ENCODE results near the gene LAMB3.

The LAMB3 gene

DNA sequence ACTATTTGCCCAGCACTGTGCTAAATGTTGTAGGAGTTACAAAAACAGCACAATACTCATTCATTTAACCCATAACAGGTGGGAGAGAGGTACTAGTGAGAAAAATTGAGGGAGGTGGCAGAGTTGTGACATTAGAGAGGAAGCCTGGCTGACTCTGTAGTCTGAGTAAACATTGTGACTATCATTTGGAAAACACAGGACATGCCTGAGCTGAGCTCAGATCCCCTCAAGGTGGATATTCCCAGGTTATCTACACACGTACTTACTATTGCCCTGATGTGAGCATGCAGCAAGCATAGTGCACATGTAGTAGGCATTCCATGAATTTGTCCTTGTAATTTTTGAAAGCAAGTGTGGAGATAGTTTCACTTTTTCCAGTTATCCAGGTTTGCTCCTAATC, 57.8 kb downstream of the LAMB3 start:
- no peak for DNase-seq

- DNase-seq = no peak
These were observed 58.5 kb downstream of the LAMB3 start for GRCh38 chr1:209593747-209594146.

DNA sequence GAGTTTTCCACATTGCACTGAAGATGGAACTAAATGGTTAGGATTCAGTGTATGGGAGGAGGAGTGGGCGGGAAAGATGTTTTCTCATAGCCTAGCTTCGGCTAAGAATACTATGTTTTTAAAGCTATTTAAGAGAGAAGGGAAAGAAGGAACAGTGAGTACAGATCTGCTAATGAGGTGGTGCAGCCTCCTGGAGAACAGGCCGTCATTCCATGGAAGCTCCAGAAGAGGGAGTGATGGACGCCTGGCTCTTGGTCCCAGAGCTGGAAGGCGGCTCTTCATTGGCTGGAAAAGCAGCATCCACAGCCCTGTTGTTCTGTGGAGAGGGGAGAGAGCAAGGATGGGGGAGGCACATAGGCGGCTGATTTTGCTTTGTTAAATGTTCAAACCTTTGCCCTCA, 61.8 kb downstream of the LAMB3 start:
- peak; percentile 20 for DNase-seq

- no peak for DNase-seq
These were observed 62.4 kb downstream of the LAMB3 start for GRCh38 chr1:209589863-209590262.

GRCh38 chr1:209589440-209589839, 62.8 kb downstream of the LAMB3 start:
- peak; percentile 11 for DNase-seq

DNA sequence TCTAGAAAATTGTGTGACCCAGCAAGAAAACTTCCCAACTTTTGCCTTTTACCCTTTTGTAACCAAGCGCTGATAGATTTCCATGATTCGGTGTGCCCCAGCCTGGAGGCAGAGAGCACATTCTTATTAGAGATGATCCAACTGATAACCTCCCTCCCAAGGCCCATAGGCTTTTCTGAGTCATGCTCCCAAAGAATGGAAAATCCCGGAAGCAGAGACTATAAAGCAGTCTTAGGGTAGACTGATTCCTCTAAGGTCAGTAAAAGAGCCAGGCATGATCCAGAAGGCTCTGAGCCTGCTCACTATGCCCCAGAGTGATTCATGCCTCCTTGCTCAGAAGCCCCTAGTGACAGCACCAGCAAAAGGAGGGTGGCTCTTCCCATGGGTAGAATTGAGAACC, 64.4 kb downstream of the LAMB3 start:
- peak; percentile 55 for DNase-seq

DNA sequence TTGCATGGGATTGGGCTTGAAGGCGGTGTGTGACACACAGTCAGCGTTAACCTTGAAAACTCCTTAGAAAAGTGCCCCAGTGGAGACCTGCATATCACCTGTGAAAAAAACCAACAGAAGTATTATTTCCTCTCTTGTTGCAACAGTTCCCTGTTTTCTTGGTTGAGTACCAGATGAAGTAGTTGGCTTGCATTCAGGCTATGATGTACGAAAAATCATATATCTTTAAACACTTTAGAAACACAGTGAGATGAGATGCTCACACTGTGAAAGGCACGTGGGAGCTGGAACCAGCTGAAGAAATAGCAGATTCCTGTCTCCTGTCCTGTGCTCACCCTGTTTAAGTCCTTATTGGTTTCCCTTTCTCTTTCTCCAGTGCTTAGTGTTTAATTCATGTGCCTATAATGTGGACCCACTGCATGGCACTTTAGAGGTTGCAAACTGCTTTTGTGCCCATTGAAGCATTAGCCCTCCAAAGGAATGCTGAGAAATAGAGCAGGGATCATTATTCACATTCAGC, 65.9 kb downstream of the LAMB3 start:
- no peak for DNase-seq

GRCh38 chr1:209585672-209586071, 66.6 kb downstream of the LAMB3 start:
- peak; percentile 42 for DNase-seq

- DNase-seq = no peak
These were observed 67.0 kb downstream of the LAMB3 start for GRCh38 chr1:209585197-209585596.

DNA sequence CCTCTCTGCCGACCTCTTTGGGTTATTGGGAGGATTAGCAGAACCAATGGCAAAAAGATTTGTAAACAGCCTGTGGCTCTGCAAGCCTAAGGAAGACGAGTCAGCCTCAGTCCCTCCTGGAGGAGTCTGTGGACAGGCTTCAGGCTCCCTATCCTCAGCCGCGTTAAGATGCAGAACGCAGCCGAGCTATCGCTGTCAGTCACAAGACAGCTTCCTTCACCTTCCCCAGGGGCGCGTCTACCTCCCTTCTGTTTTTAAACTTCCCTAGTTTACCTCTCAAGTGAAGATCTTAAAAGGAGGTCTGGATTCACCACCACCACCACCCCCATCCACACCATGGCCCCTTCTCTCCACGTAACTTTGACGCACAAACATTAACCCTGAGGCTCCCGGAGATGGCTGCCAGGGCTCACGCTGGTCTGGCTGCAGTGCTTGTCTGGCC, 68.0 kb downstream of the LAMB3 start:
- no peak for DNase-seq

GRCh38 chr1:209583408-209583807, 68.8 kb downstream of the LAMB3 start, which contains the start of gene CAMK1G:
Gene CAMK1G (plus strand): TSS chr1:209583714. CDS start chr1:209594984, 11,270 bp downstream.
- peak; percentile 80 for DNase-seq

GRCh38 chr1:209580577-209580976, 71.6 kb downstream of the LAMB3 start:
- peak; percentile 43 for DNase-seq

- DNase-seq = no peak
These were observed 74.9 kb downstream of the LAMB3 start for GRCh38 chr1:209577346-209577745.

DNA sequence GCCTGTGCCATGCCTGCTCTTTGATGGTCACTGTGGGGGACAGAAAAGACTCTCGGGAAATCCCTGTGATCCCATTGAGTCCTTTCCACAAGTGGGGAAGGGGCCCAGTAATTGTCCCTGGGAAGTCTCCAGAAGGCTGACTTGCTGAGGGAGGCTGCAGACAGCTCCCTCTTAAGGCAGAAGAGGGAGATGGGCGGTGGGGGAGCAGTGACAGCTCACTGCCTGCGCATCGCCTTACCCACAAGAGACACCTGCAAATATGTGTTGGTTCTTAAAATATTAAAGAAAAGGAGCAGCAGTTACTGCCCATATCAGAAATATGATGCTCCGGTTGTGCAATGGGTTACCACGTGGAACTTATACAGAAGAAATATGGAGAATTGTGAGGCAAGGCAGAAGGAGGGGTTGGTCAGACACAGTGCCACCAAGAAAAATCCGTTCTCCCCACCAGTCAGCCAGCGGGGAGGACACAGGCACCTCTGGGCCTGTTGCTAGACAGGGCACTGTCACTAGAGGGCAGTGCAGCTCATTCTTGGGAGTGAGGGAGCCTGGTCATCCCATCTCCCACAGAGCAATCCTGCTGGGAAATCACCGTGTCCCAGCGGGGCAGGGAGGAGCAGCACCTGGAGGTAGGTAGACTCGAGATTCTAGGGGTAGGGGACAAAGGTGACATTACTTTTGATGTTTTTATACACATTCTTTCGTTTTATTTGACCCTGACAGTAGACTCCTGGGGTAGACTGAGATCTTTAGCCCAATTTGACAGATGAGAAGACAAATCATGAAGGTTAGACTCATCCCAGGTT, 75.6 kb downstream of the LAMB3 start:
- peak; percentile 54 for DNase-seq

DNA sequence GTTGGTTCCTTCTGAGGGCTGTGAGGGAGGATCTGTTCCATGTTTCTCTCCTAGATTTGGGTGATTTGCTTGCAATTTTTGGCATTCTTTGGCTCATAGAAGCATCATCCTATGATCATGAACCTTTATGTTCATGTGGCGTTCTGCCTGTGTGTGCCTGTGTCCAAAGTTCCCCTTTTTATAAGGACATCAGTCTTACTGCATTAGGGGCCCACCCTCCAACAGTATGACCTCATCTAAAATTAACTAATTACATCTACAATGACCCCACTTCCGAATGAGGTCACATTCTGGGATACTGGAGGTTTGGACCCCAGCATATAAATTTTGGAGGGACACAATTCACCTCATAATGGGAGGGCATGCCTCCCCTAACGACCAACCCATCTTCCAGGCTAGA, 81.5 kb downstream of the LAMB3 start:
- DNase-seq = no peak

DNA sequence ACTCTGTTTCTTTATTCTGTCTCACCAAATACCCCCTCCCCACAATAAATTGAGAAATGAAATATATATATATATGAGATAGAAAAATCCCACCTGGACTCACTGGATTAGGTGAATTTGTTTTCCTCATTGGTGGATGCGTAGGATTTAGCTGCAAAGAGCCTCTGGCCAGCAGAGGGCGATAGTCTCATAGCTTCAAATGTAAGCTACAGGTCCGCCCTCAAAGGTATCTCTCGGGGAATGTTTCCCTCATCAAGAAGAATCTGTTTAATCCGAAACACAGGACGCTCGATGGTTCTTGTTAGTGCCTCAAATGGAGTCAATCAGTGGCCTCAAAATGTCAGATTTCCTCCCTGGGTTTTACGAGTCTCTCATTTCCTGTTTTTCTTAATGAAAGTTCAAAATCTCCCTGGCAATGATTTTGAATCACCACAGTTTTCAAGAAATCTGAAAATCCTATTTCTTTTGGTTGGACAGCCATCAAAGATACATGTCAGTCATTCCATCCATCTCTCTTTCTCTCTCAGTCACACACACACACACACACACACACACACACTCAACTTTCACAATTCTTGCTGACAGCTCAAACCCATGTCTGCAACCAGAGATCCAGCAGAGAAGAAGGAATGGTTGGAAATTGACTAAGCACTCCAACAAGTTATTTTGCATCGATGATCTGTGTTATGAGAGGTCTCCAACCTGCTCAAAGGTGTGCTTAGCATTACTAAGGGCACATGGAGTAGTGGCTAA, 82.6 kb downstream of the LAMB3 start:
- peak; percentile 64 for DNase-seq

- peak; percentile 81 for DNase-seq
These were observed 84.5 kb downstream of the LAMB3 start for GRCh38 chr1:209567698-209568175.

- peak; percentile 78 for DNase-seq
These were observed 86.2 kb downstream of the LAMB3 start for GRCh38 chr1:209565759-209566678.
